HG03025 (cell line): ENCODE data around the gene SCAF8.
"Not testable (repeated sequence)": the region's sequence is repeated elsewhere in the genome, so short reads cannot be mapped to it uniquely, and the experiment has no call there.

ENCODE experiments used
- ATAC-seq: cut with Tn5 transposase; IDR thresholded peaks from one replicate; pipeline ENCODE4 v1.9.1; 2021; ENCODE audit warnings: mild to moderate bottlenecking, moderate library complexity; ENCODE audit not compliant: unreplicated experiment, low FRiP score

The SCAF8 gene

GRCh38 chr6:154732538-154733182 lies 556 bp upstream of the SCAF8 start:
- no peak for ATAC-seq

- peak; percentile 65 for ATAC-seq
Observed at GRCh38 chr6:154733626-154734382, 588 bp downstream of the SCAF8 start.

GRCh38 chr6:154736618-154737259 lies 3.5 kb downstream of the SCAF8 start:
- ATAC-seq, result no peak

GRCh38 chr6:154737424-154737823 lies 4.2 kb downstream of the SCAF8 start:
- ATAC-seq, result no peak

- no peak for ATAC-seq
Observed at GRCh38 chr6:154738551-154738961, 5.3 kb downstream of the SCAF8 start.

- ATAC-seq, result no peak
Observed at GRCh38 chr6:154740658-154741057, 7.4 kb downstream of the SCAF8 start.

GRCh38 chr6:154742891-154743290 lies 9.7 kb downstream of the SCAF8 start:
- no peak for ATAC-seq

GRCh38 chr6:154744029-154744745 lies 11.0 kb downstream of the SCAF8 start:
- not testable (repeated sequence) for ATAC-seq

GRCh38 chr6:154745243-154745642 lies 12.0 kb downstream of the SCAF8 start:
- no peak for ATAC-seq

GRCh38 chr6:154749341-154749740 lies 16.1 kb downstream of the SCAF8 start:
- ATAC-seq, result no peak

GRCh38 chr6:154751011-154751800 lies 18.0 kb downstream of the SCAF8 start:
- no peak for ATAC-seq

GRCh38 chr6:154752022-154752421 lies 18.8 kb downstream of the SCAF8 start:
- ATAC-seq, result no peak

- ATAC-seq, result no peak
Observed at GRCh38 chr6:154754152-154754551, 20.9 kb downstream of the SCAF8 start.

- ATAC-seq, result no peak
Observed at GRCh38 chr6:154757352-154758050, 24.3 kb downstream of the SCAF8 start.

- ATAC-seq, result no peak
Observed at GRCh38 chr6:154758125-154758524, 24.9 kb downstream of the SCAF8 start.

- no peak for ATAC-seq
Observed at GRCh38 chr6:154763650-154764049, 30.4 kb downstream of the SCAF8 start.

- no peak for ATAC-seq
Observed at GRCh38 chr6:154765273-154765672, 32.1 kb downstream of the SCAF8 start.

- ATAC-seq, result no peak
Observed at GRCh38 chr6:154766288-154766687, 33.1 kb downstream of the SCAF8 start.

- ATAC-seq, result no peak
Observed at GRCh38 chr6:154767003-154767723, 33.9 kb downstream of the SCAF8 start.
